Hematopoietic multipotent progenitor cell treated with erythropoietin and hydrocortisone succinate and interleukin-3 and kit ligand, for 8 days (in vitro differentiated cells): Measurements from ENCODE around the gene NXPH4.

ENCODE experiments used
- DNase-seq: peaks from one replicate; pipeline ENCODE4 v3.0.0-alpha.2; 2015

NXPH4 gene

GRCh38 chr12:57205931-57206330, 10.7 kb upstream of the NXPH4 start:
- DNase-seq: no peak

DNA sequence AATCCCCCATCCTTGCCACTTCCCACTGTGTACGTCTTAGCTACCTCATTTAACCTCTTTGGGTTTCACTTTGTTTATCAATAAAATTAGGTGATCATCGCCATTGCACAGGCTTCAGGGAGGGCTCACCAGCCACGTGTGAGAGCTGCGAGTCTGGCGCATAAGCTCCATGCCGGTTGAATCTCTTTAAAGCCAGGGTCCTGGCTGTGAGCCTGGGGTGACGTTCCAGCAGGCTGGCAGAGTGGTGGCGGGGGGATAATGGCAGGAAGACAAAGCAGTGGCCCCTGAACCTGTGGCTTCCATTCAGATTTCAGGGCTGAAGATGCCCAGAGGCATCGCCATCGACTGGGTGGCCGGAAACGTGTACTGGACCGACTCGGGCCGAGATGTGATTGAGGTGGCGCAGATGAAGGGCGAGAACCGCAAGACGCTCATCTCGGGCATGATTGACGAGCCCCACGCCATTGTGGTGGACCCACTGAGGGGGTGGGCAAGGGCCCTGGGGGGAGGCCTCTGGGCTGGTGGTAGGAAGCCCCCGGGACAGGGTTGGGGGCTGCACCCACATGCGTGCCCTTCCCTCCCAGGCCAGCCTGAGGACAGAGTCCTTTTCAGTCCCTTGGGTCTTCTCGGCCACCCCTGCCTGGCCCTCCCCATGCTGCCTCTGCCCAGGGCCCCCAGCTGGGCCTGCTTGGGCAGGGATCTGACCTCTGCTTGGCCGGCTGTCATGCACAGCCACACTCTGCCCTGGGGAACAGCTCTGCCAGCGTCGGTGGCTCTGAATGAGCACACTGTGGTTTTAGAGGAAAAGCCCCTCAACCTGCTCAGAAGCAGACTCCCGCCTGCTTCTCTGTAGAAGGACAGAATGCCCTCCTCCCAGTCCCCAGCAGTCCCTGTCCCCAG, 8.6 kb upstream of the NXPH4 start:
- DNase-seq: no peak

GRCh38 chr12:57208631-57209282, 7.8 kb upstream of the NXPH4 start:
- DNase-seq: no peak

GRCh38 chr12:57209916-57210315, 6.7 kb upstream of the NXPH4 start:
- DNase-seq: no peak

DNA sequence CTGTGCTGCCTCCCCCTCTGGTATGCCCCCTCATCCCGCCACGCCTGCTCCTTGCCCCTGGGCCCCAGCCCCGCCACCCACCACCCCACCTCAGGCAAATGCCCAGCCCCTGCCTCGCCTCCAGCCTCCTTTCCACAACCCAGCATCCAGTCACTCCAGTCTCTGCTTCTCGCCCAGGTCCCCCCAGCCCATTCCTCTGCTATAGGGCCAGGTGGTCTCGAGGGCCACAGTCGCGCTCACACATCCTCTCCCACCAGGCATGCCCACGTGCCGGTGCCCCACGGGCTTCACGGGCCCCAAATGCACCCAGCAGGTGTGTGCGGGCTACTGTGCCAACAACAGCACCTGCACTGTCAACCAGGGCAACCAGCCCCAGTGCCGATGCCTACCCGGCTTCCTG, 6.1 kb upstream of the NXPH4 start:
- DNase-seq: no peak

GRCh38 chr12:57210926-57211692, 5.5 kb upstream of the NXPH4 start:
- no peak for DNase-seq

- no peak for DNase-seq
These were observed 4.5 kb upstream of the NXPH4 start for GRCh38 chr12:57211791-57212700.

DNA sequence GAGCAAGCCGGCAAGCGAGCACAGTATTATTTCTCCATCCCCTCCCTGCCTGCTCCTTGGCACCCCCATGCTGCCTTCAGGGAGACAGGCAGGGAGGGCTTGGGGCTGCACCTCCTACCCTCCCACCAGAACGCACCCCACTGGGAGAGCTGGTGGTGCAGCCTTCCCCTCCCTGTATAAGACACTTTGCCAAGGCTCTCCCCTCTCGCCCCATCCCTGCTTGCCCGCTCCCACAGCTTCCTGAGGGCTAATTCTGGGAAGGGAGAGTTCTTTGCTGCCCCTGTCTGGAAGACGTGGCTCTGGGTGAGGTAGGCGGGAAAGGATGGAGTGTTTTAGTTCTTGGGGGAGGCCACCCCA, 3.9 kb upstream of the NXPH4 start:
- no peak for DNase-seq

DNA sequence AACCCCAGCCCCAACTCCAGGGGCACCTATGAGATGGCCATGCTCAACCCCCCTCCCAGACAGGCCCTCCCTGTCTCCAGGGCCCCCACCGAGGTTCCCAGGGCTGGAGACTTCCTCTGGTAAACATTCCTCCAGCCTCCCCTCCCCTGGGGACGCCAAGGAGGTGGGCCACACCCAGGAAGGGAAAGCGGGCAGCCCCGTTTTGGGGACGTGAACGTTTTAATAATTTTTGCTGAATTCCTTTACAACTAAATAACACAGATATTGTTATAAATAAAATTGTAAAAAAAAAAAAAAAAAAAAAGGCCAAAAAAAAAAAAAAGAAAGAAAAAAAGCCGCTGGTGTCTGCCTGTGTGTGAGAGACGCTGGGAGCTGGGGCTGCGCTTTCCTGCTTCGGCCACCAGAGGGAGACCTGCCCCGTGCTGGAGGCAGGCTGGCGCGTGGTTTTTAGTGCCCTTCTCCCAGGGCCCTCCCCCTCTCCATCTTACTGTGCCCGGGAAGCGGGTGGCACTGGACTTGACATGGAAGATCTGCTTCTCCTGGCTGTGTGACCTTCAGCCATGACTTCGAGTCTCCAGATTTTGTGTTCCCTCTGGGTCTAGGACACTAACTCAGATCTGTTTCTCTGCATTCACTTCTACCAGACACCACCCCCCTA, 3.4 kb upstream of the NXPH4 start:
- DNase-seq: peak; percentile 80

DNA sequence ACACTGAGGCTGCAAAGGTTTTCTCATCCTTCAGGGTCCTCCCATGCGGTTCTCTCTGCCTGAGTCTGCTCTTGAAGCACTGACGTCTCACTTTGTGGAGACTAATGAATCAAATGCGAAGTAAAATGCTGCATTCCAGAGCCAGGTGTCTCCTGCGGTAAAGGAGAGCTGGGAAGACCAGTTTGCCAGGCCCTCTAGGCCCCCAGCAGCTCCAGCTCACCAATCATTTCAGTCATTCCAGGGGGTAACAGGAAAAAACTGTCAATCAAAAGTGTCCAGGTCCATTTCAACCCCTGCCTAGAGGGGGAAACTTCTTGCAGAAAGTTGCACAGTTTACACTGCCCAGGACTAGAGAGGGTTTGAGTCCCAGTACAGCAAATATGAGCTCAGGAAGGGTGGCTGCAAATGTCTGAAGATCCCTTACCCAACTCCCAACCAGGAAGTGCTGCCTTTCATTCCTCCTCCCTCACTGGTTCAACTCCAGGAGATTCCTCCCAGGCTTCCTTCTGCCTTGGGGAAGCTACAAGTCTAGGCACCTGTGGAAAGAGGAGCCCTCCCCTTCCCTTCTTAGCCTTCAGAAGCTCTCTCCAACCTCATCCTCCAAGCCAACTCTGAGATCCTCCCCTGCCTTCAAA, 2.7 kb upstream of the NXPH4 start:
- DNase-seq: no peak

- peak; percentile 66 for DNase-seq
These were observed 2.2 kb upstream of the NXPH4 start for GRCh38 chr12:57214398-57214781.

GRCh38 chr12:57215065-57215464, 1.5 kb upstream of the NXPH4 start:
- no peak for DNase-seq

DNA sequence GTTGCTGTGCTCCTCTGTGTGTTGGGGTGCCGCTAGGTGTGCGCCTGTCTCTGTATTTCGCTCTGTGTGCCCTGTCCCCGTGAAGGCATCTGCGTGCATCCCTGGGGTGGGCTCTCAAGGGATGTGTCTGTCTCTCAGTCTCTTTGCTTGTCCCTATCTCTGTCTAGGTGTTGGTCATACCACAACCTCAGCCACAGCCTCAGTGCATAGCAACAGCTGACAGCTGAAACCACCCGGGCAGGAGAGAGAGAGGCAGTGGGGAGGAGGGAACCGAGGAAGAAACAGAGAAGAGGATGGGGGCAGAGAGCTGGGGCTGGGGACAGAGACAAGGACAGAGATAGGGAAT, 953 bp upstream of the NXPH4 start:
- no peak for DNase-seq

GRCh38 chr12:57216921-57217879, 606 bp downstream of the NXPH4 start:
- no peak for DNase-seq

GRCh38 chr12:57218030-57218853, 1.6 kb downstream of the NXPH4 start:
- DNase-seq: no peak

GRCh38 chr12:57219205-57219992, 2.8 kb downstream of the NXPH4 start:
- DNase-seq: no peak

DNA sequence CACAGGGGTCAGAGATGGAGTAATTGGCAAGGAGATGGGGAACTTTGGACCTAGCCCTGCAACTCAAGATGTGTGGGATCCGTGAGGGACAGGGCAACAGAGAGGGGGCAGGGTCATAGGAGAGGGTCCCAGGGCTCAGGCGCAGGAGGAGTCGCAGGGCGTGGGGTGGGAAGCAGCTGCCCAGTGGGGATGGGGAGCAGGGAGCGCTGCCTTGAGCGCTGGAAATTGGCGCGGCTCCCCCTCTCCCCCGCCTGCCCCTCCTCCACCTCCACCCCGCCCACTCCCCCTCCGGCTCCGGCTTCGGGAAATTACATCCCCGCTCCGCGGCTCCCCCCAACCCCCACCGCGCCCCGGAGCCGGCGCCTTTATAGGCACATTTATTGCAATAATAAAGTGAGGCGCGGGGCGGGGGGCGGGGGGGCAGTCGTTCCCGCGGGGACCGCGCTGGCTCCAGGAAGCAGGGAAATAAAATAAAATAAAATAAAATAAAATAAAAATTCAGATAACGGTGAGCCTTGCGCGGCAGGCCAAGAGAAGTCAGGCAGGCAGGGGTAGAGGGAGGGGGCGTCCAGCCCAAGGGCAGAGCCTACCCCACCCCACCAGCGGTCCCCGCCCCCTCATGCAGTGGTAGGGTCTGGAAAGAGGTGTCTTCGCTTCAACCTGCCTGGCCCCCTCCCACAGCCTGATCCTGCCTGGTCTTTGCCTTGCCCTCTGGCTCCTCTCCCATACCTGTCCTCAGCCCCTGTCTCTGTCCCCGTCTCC, 3.6 kb downstream of the NXPH4 start:
- no peak for DNase-seq

- no peak for DNase-seq
These were observed 4.2 kb downstream of the NXPH4 start for GRCh38 chr12:57220770-57221168.
